Parietal lobe (tissue), 2 donors: ENCODE results near the gene OVCA2. TPM values are rescaled to one million over a fixed set of nuclear protein-coding genes. Genes with fewer than 3 reads are reported as not detected.

Experiments used
- small RNA-seq: library from RNA; depleted of rRNA; stranded (forward); fragments of <200 nt; gene quantifications from one replicate; pipeline ENCODE3, GENCODE V24; 2014; ENCODE audit warnings: low replicate concordance
- total RNA-seq: library from RNA; depleted of rRNA; stranded (reverse); fragments of >200 nt; gene quantifications from one replicate; pipeline ENCODE4 v1.2.3, GENCODE V29; 2014

Gene OVCA2
- total RNA-seq = 9.4 TPM

DNA sequence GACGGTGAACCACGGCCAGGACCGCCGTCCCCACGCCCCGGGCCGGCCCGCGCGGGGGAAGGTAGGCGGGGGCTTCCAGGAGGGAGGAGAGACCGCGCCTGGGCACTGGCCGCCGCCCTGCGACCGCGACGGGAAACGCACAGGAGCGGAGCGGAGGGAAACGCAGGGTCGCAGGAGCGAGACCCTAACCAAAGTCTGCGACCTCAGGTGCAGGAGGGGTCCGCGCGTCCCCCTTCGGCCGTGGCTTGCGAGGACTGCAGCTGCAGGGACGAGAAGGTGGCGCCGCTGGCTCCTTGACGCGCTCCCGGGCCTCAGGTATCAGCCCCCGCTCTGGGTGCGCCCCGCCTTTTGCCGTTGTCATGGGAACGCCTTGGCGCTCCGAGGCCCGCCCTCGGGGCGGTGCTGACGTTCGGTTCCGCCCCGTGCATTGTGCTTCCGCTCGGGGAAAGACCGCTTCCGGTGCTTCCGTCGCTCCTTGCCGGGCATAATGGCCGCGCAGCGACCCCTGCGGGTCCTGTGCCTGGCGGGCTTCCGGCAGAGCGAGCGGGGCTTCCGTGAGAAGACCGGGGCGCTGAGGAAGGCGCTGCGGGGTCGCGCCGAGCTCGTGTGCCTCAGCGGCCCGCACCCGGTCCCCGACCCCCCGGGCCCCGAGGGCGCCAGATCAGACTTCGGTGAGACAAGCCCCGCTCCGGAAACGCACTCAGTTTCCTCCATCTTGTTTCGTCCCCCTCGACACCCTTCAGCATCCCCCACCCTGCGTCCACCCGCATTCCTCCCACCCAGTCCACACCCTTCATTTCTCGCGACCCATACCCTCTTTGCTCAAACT is at the start of gene OVCA2:
Gene OVCA2 (plus strand): TSS at position 462 of the 829 bp plus-strand sequence. CDS start 26 bp downstream, at position 488.

DNA sequence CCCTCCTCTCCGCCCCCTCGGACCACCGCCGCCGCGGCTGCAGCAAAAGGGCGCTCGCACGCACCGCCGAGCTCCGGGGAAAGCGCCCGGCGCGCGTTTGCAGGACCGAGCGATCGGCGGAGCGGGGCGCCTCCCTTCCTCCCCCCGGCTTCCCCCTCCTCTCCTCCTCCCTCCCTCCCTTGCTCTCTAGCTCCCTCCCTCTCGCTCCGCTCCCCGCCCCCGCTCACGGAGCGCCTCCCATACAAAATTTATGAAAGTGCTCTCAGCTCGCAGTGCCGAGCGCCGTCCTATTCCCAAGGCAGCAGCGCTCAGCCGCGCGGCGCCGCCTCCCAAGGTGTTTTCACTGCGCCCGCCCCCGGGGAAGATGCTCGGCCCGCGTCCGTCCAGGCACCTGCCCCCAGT is 16.6 kb upstream of the OVCA2 start, which contains the start of gene RTN4RL1:
Gene RTN4RL1 (minus strand): TSS at position 115 of the 402 bp plus-strand sequence. CDS start 469 bp downstream, outside the sequence.

DNA sequence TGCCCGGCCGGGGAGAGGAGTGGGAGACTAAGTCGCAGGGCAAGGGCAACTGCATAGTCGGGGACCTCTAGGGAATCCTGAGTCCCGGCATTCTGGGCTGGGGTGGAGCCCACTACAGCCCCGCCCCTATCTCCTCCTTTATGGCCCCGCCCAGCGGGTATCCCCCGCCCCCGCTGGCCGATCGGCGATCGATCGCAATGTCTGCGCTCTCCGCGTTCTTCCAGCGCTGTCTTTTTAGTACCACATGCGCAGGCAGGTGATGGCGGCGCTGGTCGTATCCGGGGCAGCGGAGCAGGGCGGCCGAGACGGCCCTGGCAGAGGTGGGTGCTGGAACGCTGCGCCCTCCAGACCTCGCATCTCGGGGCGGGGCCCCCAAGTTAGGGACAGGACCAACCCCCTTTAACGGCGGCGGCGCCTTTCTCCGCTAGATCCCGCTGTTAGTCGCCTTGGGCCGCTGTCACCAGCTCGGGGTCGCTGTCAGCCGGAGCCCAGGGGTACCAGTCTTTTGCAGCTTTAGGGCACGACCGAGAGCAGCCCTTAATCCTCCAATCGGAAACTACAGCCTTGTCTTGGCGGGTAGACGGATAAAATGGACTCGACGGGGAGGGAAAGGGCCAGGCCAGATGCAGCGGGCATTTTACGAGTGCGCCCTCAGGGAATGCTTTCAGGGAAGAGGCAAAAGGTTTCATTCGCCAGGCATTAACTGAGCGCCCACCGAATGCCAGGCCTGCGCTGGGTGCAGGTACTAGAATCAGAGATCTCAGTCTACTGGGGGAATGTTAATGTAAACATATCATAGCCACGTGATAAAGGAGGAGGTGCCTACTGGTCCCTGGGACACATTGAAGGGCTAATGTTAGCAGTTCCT is 11.7 kb upstream of the OVCA2 start, which contains the start of gene DPH1:
Gene DPH1 (plus strand): TSS at position 243 of the 868 bp plus-strand sequence. CDS start 17 bp downstream, at position 260.

DNA sequence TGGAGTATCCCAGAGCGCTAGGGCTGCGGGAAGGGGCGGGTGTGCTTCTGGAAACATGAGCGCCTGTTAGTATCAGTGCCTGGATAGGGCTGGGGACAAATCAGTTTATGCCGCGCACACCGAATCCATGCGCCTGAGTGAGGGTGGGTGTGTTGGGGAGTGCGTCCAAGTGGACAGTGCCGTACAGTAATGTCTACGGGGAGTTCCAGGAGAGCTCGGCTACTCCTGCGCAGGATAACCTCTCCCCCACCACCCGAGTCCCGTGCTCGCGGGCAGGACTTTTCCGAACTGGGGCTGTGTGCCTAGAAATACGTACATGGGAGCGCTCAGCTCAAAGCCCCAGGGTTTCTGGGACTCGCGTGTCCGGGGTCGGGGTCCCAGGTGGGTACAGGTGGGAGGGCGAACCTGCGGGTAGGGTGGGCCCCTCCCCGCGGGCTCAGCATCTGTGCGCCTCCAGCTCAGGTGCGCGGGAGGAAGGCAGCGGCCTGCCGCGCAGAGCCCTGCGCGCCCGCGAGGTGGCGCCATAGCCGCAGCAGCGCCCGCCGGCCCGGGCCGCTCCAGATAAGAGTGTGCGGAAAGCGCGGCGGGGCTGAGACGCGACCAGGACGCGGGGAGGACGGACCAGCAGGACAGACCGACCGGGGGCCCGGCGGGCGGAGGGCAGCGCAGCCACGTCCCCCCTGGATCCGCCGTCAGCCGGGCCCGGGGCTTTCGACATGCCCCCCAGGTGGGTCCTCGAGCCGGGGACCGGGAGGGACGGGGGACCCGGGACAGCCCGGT is 12.9 kb downstream of the OVCA2 start, which contains the start of gene HIC1:
Gene HIC1 (plus strand): TSS at position 592 of the 780 bp plus-strand sequence. CDS start 1,588 bp downstream, outside the sequence.

Small RNA genes lying within 50 kb of the gene (small RNA-seq; reads per million reads assigned to genes)
- gene AC090617.9 = not detected
- 35.1 reads per million, percentile 93 among the genes with 10 or more reads in this experiment for gene MIR132
- gene MIR212 = 14.1 reads per million, percentile 91 among the genes with 10 or more reads in this experiment
- gene OVCA2 = not detected

Other genes with a start within 250 kb of the OVCA2 start
- gene SMYD4, start 212.1 kb upstream of the OVCA2 start, total RNA-seq = 19.4 TPM
- 16.0 TPM for gene RPA1, start 212.0 kb upstream of the OVCA2 start, total RNA-seq
- gene RTN4RL1, start 16.7 kb upstream of the OVCA2 start, total RNA-seq = 27.9 TPM
- gene DPH1, start 11.9 kb upstream of the OVCA2 start, total RNA-seq = 41.6 TPM
- 3.1 TPM for gene HIC1, start 13.1 kb downstream of the OVCA2 start, total RNA-seq